Testis (tissue), 3 donors: Measurements from ENCODE around the gene CLEC14A. TPM values are rescaled to one million over a fixed set of nuclear protein-coding genes. Genes with fewer than 3 reads are reported as not detected.

ENCODE experiments used
- DNase-seq: peaks from one replicate; pipeline ENCODE4 v3.0.0-alpha.2; 2019
- H3K27ac ChIP-seq, 2 donors: fragments of 200-600 bp; sonication (generic); one replicate each; pipeline ENCODE4 v1.5.1; 2019
- H3K27me3 ChIP-seq: fragments of 200-600 bp; sonication (generic); one replicate; pipeline ENCODE4 v1.5.1; 2019
- H3K36me3 ChIP-seq: fragments of 200-600 bp; sonication (generic); one replicate; pipeline ENCODE4 v1.5.1; 2017; ENCODE audit warnings: low read depth; ENCODE audit errors: missing control alignments
- H3K4me1 ChIP-seq: fragments of 200-600 bp; sonication (generic); one replicate; pipeline ENCODE4 v1.5.1; 2019
- H3K4me3 ChIP-seq, 2 donors: fragments of 200-600 bp; sonication (generic); one replicate each; pipeline ENCODE4 v1.5.1; 2017 to 2019
- H3K9me3 ChIP-seq: fragments of 200-600 bp; sonication (generic); one replicate; pipeline ENCODE4 v1.5.1; 2017
- CTCF ChIP-seq, 3 experiments: fragments of 450-650 bp in 2 of 3; fragments of 200-600 bp in 1 of 3; sonication (generic) in 1 of 3; IDR thresholded peaks; one replicate each; pipeline ENCODE4 v1.5.1; 2016 to 2019; ENCODE audit warnings: antibody characterized with exemption in 3 of 3, mild to moderate bottlenecking in 2 of 3, moderate library complexity in 1 of 3
- POLR2A ChIP-seq: fragments of 450-650 bp; IDR thresholded peaks from one replicate; pipeline ENCODE4 v1.6.1; 2017; ENCODE audit warnings: antibody characterized with exemption, mild to moderate bottlenecking, moderate library complexity
- WGBS, 2 donors: methylation state at CpG; one replicate each; pipeline ENCODE4 v1.1.5; 2018; 5-methylcytosine and 5-hydroxymethylcytosine counted together
- intact Hi-C: fragments of 100-400 bp; cut with DNase I; formaldehyde crosslinking; loops from one replicate; pipeline ENCODE4 v1.15.1; 2023; ENCODE audit warnings: low total_unique reads
- polyA plus RNA-seq: library from polyadenylated mRNA; stranded (reverse); fragments of 350-450 nt; fragmentation: Illumina TruSeq; extraction: RNeasy Lipid Tissue Mini Kit (QIAGEN cat#74804); gene quantifications from one replicate; pipeline ENCODE4 v1.2.3, GENCODE V29; 2014; ENCODE audit warnings: low read depth, low replicate concordance; ENCODE audit not compliant: insufficient read depth
- total RNA-seq, 2 donors: library from RNA; depleted of rRNA; stranded (reverse); fragments of >200 nt; gene quantifications; one replicate each; pipeline ENCODE4 v1.2.3, GENCODE V29; 2016

Gene CLEC14A
- total and polyA plus RNA-seq, 3 donors from 2014 or later, result 7.9 to 11.4 (median 9.7) TPM

- no peak for TF ChIP-seq CTCF (IDR thresholded peaks at IDR 0.05)
- no peak for TF ChIP-seq POLR2A
- no peak overlapping the region for H3K4me3 ChIP-seq
- intact Hi-C loops, result no loop called here
- WGBS, 2 donors, result 90% methylated on average over 5 of the region's 5 CpGs
- H3K27ac ChIP-seq, result no peak overlapping the region
- H3K27me3 ChIP-seq, result no peaks in the 10 kb centered on the region
- H3K36me3 ChIP-seq, result no peaks in the 10 kb centered on the region
- H3K4me1 ChIP-seq, result no peaks in the 10 kb centered on the region
- no peak for DNase-seq
- H3K9me3 ChIP-seq, result no peaks in the 10 kb centered on the region
Measured at GRCh38 chr14:38205119-38205813, 50.6 kb downstream of the CLEC14A start.

- Histone ChIP-seq H3K9me3 (no peaks in the 10 kb centered on the region), H3K4me1 (no peaks in the 10 kb centered on the region), H3K27ac (no peak overlapping the region), H3K4me3 (no peak overlapping the region), H3K27me3 (no peaks in the 10 kb centered on the region), H3K36me3 (no peaks in the 10 kb centered on the region)
- intact Hi-C loops, result no loop called here
- TF ChIP-seq CTCF (IDR thresholded peaks at IDR 0.05), result no peak
- TF ChIP-seq POLR2A, result no peak
- DNase-seq, result no peak
Measured at GRCh38 chr14:38204719-38205115, 51.2 kb downstream of the CLEC14A start.

Other genes with a start within 250 kb of the CLEC14A start
- under 1 TPM; 0.19 to 0.31 TPM for gene SSTR1, start 48.2 kb downstream of the CLEC14A start, total RNA-seq
- gene SSTR1, start 48.2 kb downstream of the CLEC14A start, polyA plus RNA-seq, result 0.45 TPM